Measurements from ENCODE around the gene SYNE1.
"Not testable (repeated sequence)": the region's sequence is repeated elsewhere in the genome, so short reads cannot be mapped to it uniquely, and the experiment has no call there.

SYNE1 gene

DNA sequence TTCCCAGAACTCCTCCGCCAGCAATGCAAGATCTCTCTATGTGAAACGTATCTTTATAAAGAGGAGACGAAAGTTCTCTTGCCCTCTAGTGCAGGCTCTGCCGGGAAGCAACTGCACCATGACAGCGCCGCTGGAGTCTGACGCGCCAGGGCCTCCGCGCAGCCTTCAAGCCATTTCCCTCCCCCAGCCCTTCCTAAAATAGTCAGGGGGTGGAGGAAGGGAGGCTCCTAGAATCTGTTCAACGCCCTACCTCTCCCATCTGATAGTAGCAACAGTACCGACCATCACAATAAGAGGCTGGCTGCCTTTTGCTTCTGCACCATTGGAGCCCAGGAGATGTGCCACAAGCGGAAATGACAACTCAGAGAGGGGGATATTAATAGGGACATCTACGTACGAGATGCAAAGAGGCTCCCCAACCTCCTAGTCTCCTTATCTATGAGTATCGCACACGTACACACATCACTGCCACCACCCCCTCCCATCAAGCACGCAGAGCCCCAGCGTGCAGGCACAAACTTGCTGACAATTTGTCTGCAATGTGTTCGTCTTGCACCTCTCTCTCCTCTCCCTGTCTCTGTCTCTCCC is 1.0 kb downstream of the SYNE1 start:
- H3K4me3 Mint-ChIP-seq: peak overlapping the region; percentile 85
- peaks cover 27% of the 10 kb centered on the region for H3K4me1 Mint-ChIP-seq
- H3K27ac Mint-ChIP-seq: peak overlapping the region; percentile 80
- DNase-seq (ENCODE audit: low spot score in 2 of 2): no peak
- ATAC-seq: peak; percentile 55
- H3K9me3 Mint-ChIP-seq: no peaks in the 10 kb centered on the region
- no peaks in the 10 kb centered on the region for H3K36me3 Mint-ChIP-seq

DNA sequence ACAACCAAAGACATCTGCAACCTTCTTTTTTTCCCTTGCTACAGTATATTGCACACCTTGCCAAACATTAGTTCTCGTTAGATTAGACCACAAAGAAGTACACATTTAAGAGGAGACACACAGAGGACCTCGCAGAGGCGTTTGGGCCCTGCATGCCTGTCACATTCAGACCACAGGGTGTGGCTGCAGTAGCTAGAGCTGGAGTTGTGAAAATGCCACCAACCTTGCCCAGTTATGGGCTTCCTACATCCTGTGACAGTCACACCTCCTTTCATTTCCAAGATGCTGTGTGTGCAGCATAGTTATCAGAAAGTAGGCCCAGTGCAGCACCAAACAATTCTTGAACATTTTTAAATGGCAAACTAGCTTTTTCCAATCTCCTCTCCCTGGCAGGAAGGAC is 2.4 kb downstream of the SYNE1 start:
- DNase-seq (ENCODE audit: low spot score in 2 of 2): peak; percentile 28 to 64
- Mint-ChIP-seq H3K4me3 (peak overlapping the region; percentile 85), H3K36me3 (no peaks in the 10 kb centered on the region), H3K27ac (no peak overlapping the region), H3K9me3 (no peaks in the 10 kb centered on the region), H3K4me1 (peaks cover 33% of the 10 kb centered on the region)
- peak; percentile 88 for ATAC-seq

GRCh38 chr6:152632121-152632782 is 4.9 kb downstream of the SYNE1 start:
- DNase-seq (ENCODE audit: low spot score in 2 of 2) (no peak), ATAC-seq (no peak)
- Mint-ChIP-seq H3K36me3 (no peaks in the 10 kb centered on the region), H3K27ac (no peak overlapping the region), H3K9me3 (no peaks in the 10 kb centered on the region), H3K4me1 (peaks cover 33% of the 10 kb centered on the region), H3K4me3 (no peak overlapping the region)

DNA sequence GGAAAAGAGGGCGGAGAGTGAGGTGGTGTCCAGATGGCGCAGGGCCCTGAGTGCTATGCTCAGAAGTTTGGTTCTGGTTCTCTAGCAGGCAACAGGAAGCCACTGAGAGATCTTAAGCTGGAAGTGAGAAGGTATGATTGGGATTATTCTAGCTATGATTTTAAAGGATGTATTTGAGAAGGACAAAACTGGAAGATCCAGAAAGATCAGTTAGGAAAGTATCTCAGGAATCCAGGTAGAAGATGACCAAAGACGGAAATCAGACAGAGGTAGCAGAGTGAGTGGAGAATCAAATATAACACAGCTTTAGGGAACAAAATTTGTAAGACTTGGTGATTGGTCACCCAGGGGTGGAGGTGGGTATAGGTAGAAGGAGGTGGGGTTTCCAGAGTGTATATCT is 5.8 kb downstream of the SYNE1 start:
- Mint-ChIP-seq H3K27ac (no peak overlapping the region), H3K9me3 (no peaks in the 10 kb centered on the region), H3K36me3 (no peaks in the 10 kb centered on the region), H3K4me1 (peaks cover 32% of the 10 kb centered on the region), H3K4me3 (no peak overlapping the region)
- DNase-seq (ENCODE audit: low spot score in 2 of 2) (no peak), ATAC-seq (no peak)

DNA sequence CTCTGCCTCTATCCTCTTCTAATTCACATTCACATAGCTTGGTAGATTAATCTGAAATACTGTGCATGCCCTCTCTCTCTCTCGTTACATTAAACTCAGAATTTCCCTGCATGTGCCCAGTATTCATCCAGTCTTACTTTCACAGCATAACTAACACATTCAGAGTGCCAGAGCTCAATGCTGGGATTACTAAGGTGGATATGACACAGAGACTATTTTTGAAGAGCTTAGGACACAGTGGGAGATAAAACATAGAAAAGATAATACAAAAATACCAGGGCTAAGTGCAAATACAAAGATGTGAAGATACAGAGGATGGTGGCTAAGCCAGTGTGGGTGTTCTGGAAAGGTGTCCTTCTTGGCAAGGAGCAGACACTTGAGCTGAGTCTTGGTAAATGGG is 6.3 kb downstream of the SYNE1 start:
- Mint-ChIP-seq H3K4me1 (peaks cover 32% of the 10 kb centered on the region), H3K9me3 (no peaks in the 10 kb centered on the region), H3K27ac (no peak overlapping the region), H3K4me3 (no peak overlapping the region), H3K36me3 (no peaks in the 10 kb centered on the region)
- DNase-seq (ENCODE audit: low spot score in 2 of 2) (no peak), ATAC-seq (no peak)

DNA sequence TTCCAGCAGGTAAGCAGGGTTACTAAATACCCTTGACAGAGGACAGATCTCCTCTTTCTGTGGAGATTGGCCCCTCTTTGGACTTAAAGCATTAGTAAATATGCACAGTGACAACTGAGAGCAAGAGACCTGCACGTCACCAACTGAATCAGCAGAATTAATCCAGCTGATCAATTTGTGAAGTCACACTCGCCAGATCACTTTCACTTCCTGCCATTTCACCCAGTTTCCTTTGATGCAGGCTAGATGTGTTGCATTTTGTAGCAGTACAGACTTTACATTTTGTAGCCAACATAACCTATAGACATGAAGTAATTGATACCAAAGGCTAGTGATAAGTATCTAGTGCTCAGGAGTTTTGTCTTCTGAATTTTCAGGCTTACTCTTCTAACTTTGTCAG is 11.9 kb downstream of the SYNE1 start:
- ATAC-seq (peak; percentile 82), DNase-seq (ENCODE audit: low spot score in 2 of 2) (no peak)
- Mint-ChIP-seq H3K36me3 (no peaks in the 10 kb centered on the region), H3K4me1 (peaks cover 14% of the 10 kb centered on the region), H3K4me3 (peak overlapping the region; percentile 19), H3K27ac (no peak overlapping the region), H3K9me3 (no peaks in the 10 kb centered on the region)

DNA sequence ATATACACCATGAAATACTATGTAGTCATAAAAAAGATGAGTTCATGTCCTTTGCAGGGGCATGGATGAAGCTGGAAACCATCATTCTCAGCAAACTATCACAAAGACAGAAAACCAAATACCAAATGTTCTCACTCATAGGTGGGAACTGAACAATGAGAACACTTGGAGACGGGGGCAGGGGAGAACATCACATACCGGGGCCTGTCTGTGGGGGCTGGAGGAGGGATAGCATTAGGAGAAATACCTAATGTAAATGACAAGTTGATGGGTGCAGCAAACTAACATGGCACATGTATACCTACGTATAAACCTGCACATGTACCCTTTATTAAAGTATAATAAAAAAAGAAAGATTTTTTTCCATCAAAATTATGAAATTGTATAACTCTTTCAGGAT is 22.4 kb downstream of the SYNE1 start:
- H3K9me3 Mint-ChIP-seq; ATAC-seq; H3K4me3 Mint-ChIP-seq; DNase-seq (ENCODE audit: low spot score in 2 of 2); H3K27ac Mint-ChIP-seq; H3K36me3 Mint-ChIP-seq: not testable (repeated sequence)
- H3K4me1 Mint-ChIP-seq: peaks cover 20% of the 10 kb centered on the region

DNA sequence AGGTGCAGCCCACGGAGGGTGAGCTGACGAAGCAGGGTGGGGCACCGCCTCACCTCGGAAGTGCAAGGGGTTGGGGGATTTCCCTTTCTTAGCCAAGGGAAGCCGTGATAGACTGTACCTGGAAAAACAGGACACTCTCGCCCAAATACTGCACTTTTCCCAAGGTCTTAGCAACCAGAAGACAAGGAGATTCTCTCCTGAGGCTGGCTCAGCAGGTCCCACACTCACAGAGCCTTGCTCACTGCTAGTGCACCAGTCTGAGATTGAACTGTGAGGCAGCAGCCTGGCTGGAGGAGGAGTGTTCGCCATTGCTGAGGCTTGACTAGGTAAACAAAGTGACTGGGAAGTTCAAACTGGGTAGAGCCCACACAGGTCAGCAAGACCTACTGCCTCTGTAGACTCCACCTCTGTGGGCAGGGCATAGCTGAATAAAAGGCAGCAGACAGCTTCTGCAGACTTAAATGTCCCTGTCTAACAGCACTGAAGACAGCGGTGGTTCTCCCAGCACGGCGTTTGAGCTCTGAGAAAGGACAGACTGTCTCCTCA is 28.0 kb downstream of the SYNE1 start:
- Mint-ChIP-seq H3K4me1 (peaks cover 20% of the 10 kb centered on the region), H3K27ac (no peak overlapping the region)
- ATAC-seq: no peak

GRCh38 chr6:152605941-152606340 is 31.2 kb downstream of the SYNE1 start:
- Mint-ChIP-seq H3K36me3 (no peaks in the 10 kb centered on the region), H3K27ac (no peak overlapping the region), H3K9me3 (peaks cover 5% of the 10 kb centered on the region), H3K4me1 (peaks cover 12% of the 10 kb centered on the region), H3K4me3 (no peak overlapping the region)
- ATAC-seq: no peak
- no peak for DNase-seq (ENCODE audit: low spot score in 2 of 2)

More for the DNA sequence above, 28.0 kb downstream of the SYNE1 start:
- Mint-ChIP-seq H3K4me3 (no peak overlapping the region), H3K36me3 (no peaks in the 10 kb centered on the region), H3K9me3 (peaks cover 8% of the 10 kb centered on the region)
- DNase-seq (ENCODE audit: low spot score in 2 of 2): no peak

- H3K4me3 Mint-ChIP-seq: no peak overlapping the region
- H3K36me3 Mint-ChIP-seq: no peaks in the 10 kb centered on the region
These were observed 31.8 kb downstream of the SYNE1 start for GRCh38 chr6:152605342-152605741.

GRCh38 chr6:152603911-152604310 is 33.3 kb downstream of the SYNE1 start:
- peaks cover 5% of the 10 kb centered on the region for H3K4me1 Mint-ChIP-seq
- DNase-seq (ENCODE audit: low spot score in 2 of 2): no peak
- H3K4me3 Mint-ChIP-seq: no peak overlapping the region
- no peak overlapping the region for H3K27ac Mint-ChIP-seq
- H3K9me3 Mint-ChIP-seq: no peaks in the 10 kb centered on the region
- ATAC-seq: no peak
- H3K36me3 Mint-ChIP-seq: no peaks in the 10 kb centered on the region

More at GRCh38 chr6:152605342-152605741, 31.8 kb downstream of the SYNE1 start:
- ATAC-seq (no peak), DNase-seq (ENCODE audit: low spot score in 2 of 2) (no peak)
- peaks cover 3% of the 10 kb centered on the region for H3K9me3 Mint-ChIP-seq
- no peak overlapping the region for H3K27ac Mint-ChIP-seq
- H3K4me1 Mint-ChIP-seq: peaks cover 9% of the 10 kb centered on the region

- no peak overlapping the region for H3K4me3 Mint-ChIP-seq
- ATAC-seq (no peak), DNase-seq (ENCODE audit: low spot score in 2 of 2) (no peak)
- H3K9me3 Mint-ChIP-seq: peaks cover 3% of the 10 kb centered on the region
- peaks cover 13% of the 10 kb centered on the region for H3K4me1 Mint-ChIP-seq
- no peaks in the 10 kb centered on the region for H3K36me3 Mint-ChIP-seq
- no peak overlapping the region for H3K27ac Mint-ChIP-seq
These were observed 37.1 kb downstream of the SYNE1 start for GRCh38 chr6:152600022-152600421.

GRCh38 chr6:152598901-152599537 is 38.1 kb downstream of the SYNE1 start:
- ATAC-seq (no peak), DNase-seq (ENCODE audit: low spot score in 2 of 2) (no peak)
- Mint-ChIP-seq H3K36me3 (no peaks in the 10 kb centered on the region), H3K4me3 (no peak overlapping the region), H3K4me1 (peaks cover 13% of the 10 kb centered on the region), H3K9me3 (peaks cover 3% of the 10 kb centered on the region), H3K27ac (no peak overlapping the region)

DNA sequence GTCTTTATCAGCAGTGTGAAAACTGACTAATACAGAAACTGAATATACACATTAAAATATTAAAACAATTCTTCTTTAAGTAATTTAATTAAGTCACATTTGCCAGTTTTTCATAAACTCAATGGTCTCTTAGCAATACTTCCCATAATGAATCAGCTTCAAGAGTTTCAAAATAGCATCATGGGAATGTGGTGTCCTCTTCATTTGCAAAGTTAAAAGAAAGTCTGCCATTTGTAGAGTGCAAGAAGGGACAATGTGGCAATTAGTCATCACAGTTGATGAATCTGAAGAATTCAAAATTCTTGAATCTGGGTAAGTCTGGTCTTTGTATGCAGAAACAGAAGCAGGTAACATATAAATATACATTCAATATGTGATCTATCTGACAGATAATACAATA is 38.7 kb downstream of the SYNE1 start:
- Mint-ChIP-seq H3K4me1 (peaks cover 13% of the 10 kb centered on the region), H3K27ac (no peak overlapping the region), H3K4me3 (no peak overlapping the region), H3K36me3 (no peaks in the 10 kb centered on the region), H3K9me3 (peaks cover 3% of the 10 kb centered on the region)
- ATAC-seq (peak; percentile 87), DNase-seq (ENCODE audit: low spot score in 2 of 2) (no peak)

DNA sequence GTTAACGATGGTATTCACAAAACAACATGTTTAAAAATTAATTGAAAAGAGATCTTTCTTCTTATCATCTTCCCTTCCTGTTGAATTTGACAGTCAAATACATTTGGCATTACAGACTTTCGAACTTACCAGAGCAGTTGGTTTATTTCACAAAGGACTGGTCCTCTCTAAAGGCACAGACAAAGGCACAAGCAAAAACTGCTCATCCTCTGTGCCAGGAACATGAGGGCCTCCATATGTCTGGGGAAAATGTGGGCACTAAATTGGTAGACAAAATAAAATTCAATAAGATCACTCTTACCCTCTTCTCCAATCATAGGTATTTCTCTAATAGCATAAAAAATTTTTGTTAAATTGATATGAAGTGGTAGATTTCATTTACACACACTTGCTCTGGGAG is 40.4 kb downstream of the SYNE1 start:
- Mint-ChIP-seq H3K9me3 (peaks cover 3% of the 10 kb centered on the region), H3K4me3 (no peak overlapping the region), H3K4me1 (peaks cover 18% of the 10 kb centered on the region), H3K36me3 (no peaks in the 10 kb centered on the region), H3K27ac (no peak overlapping the region)
- ATAC-seq (no peak), DNase-seq (ENCODE audit: low spot score in 2 of 2) (no peak)

GRCh38 chr6:152595499-152595898 is 41.7 kb downstream of the SYNE1 start:
- Mint-ChIP-seq H3K9me3 (peaks cover 3% of the 10 kb centered on the region), H3K4me1 (peaks cover 18% of the 10 kb centered on the region), H3K4me3 (no peak overlapping the region), H3K36me3 (no peaks in the 10 kb centered on the region), H3K27ac (no peak overlapping the region)
- ATAC-seq: no peak
- DNase-seq (ENCODE audit: low spot score in 2 of 2): no peak

Measured in stimulated activated effector memory CD8-positive, alpha-beta T cell treated with anti-CD3 and anti-CD28 coated beads, Interleukin-12 subunit alpha, Interleukin-12 subunit beta, amount 100 ng/mL, for 72 hours (primary cell).